Small intestine (tissue), 7 donors: ENCODE measurements around the gene TSPAN11. TPM values are rescaled to one million over a fixed set of nuclear protein-coding genes. Genes with fewer than 3 reads are reported as not detected.

Experiments
- DNase-seq, 2 donors: peaks; one replicate each; pipeline versions ENCODE4 v3.0.0 to v3.0.0-alpha.2; 2013
- FAIRE-seq: peaks from 2 replicates; lab custom pipeline; 2012; peaks lifted over from hg19 to GRCh38; lab: Jason Lieb, UNC
- H3K27ac ChIP-seq, 3 donors: one replicate each; pipeline ENCODE4 v1.5.1; 2013; ENCODE audit warnings: low read length in 2 of 3, mild to moderate bottlenecking in 2 of 3, control low read depth in 1 of 3, inconsistent platforms in 1 of 3, low read depth in 1 of 3, moderate library complexity in 1 of 3
- H3K27me3 ChIP-seq, 3 donors: one replicate each; pipeline ENCODE4 v1.6.1; 2013; ENCODE audit warnings: low read length in 3 of 3, inconsistent platforms in 1 of 3; ENCODE audit not compliant: control insufficient read depth in 3 of 3, insufficient read depth in 3 of 3
- H3K36me3 ChIP-seq, 3 donors: one replicate each; pipeline ENCODE4 v1.6.1; 2013; ENCODE audit warnings: low read length in 3 of 3, inconsistent platforms in 1 of 3, low read depth in 1 of 3, mild to moderate bottlenecking in 1 of 3, moderate library complexity in 1 of 3; ENCODE audit not compliant: control insufficient read depth in 3 of 3, insufficient read depth in 2 of 3
- H3K4me1 ChIP-seq, 3 donors: one replicate each; pipeline ENCODE4 v1.6.1; 2013; ENCODE audit warnings: low read length in 2 of 3, inconsistent platforms in 1 of 3, low read depth in 1 of 3, mild to moderate bottlenecking in 1 of 3, moderate library complexity in 1 of 3; ENCODE audit not compliant: control insufficient read depth in 3 of 3, insufficient read depth in 2 of 3
- H3K4me3 ChIP-seq, 3 donors: one replicate each; pipeline ENCODE4 v1.5.1; 2013; ENCODE audit warnings: low read length in 3 of 3, control low read depth in 1 of 3, inconsistent platforms in 1 of 3, low read depth in 1 of 3, mild to moderate bottlenecking in 1 of 3, moderate library complexity in 1 of 3
- H3K9me3 ChIP-seq, 2 donors: one replicate each; pipeline ENCODE4 v1.6.1; 2013; ENCODE audit warnings: low read depth in 1 of 2, low read length in 1 of 2; ENCODE audit not compliant: control insufficient read depth in 2 of 2, insufficient read depth in 1 of 2
- WGBS, 3 donors: extraction: QIAGEN DNeasy Blood & Tissue Kit; methylation state at CpG; one replicate each; pipeline ENCODE4 v1.1.7; 2013; 5-methylcytosine and 5-hydroxymethylcytosine counted together
- polyA plus RNA-seq, 4 donors: library from polyadenylated mRNA; stranded (reverse) in 3 of 4; unstranded in 1 of 4; fragments of 200-250 nt in 3 of 4; fragments of 120-200 nt in 1 of 4; gene quantifications; one replicate each; pipeline versions ENCODE4 v1.2.1 to v1.2.3, GENCODE V29; 2013
- donor health status: healthy with polysubstance abuse.
- donor health status: control.
- donor health status: control.
- donor health status: Bipolar disorder and iron deficiency.
- donor health status: healthy.

Gene TSPAN11
- polyA plus RNA-seq, 4 donors, result 0.54 to 3.9 (median 3.9) TPM; not detected in 1

GRCh38 chr12:30980955-30981662 is 54.6 kb downstream of the TSPAN11 start:
- H3K27ac ChIP-seq, result no peak overlapping the region
- no peaks in the 10 kb centered on the region for H3K27me3 ChIP-seq
- H3K9me3 ChIP-seq, result no peaks in the 10 kb centered on the region
- DNase-seq, result no peak
- 66 to 75% (median 67%) methylated on average over 17 to 18 of the region's 18 CpGs for WGBS, 3 donors
- H3K4me3 ChIP-seq, result no peak overlapping the region
- no peaks in the 10 kb centered on the region for H3K4me1 ChIP-seq
- no peak for FAIRE-seq
- H3K36me3 ChIP-seq, result no peaks in the 10 kb centered on the region

- no peaks in the 10 kb centered on the region for H3K4me1 ChIP-seq
- WGBS, 3 donors, result 90 to 95% (median 91%) methylated on average over 12 of the region's 12 CpGs
- H3K27ac ChIP-seq, result no peak overlapping the region
- no peak overlapping the region for H3K4me3 ChIP-seq
- FAIRE-seq (no peak), DNase-seq (no peak)
- no peaks in the 10 kb centered on the region for H3K27me3 ChIP-seq
- H3K9me3 ChIP-seq, result no peaks in the 10 kb centered on the region
- no peaks in the 10 kb centered on the region for H3K36me3 ChIP-seq
These were observed 55.9 kb downstream of the TSPAN11 start for GRCh38 chr12:30982413-30982812.

- whole genome bisulfite sequencing, 3 donors, result 25 to 45% (median 37%) methylated on average over 7 of the region's 7 CpGs
- FAIRE-seq (no peak), DNase-seq (peak; percentile 46)
- H3K36me3 ChIP-seq, result no peaks in the 10 kb centered on the region
- H3K9me3 ChIP-seq, result no peaks in the 10 kb centered on the region
- no peaks in the 10 kb centered on the region for H3K27me3 ChIP-seq
- no peak overlapping the region for H3K4me3 ChIP-seq
- H3K4me1 ChIP-seq, result no peaks in the 10 kb centered on the region
- H3K27ac ChIP-seq, result no peak overlapping the region
These were observed 59.4 kb downstream of the TSPAN11 start for GRCh38 chr12:30985814-30986452.

GRCh38 chr12:30988086-30988485 is 61.5 kb downstream of the TSPAN11 start:
- Histone ChIP-seq H3K27me3 (no peaks in the 10 kb centered on the region), H3K36me3 (no peaks in the 10 kb centered on the region), H3K27ac (no peak overlapping the region), H3K4me3 (no peak overlapping the region), H3K9me3 (no peaks in the 10 kb centered on the region), H3K4me1 (no peaks in the 10 kb centered on the region)
- DNase-seq, result no peak
- WGBS, 3 donors, result 55 to 80% (median 57%) methylated on average over 7 to 9 of the region's 9 CpGs
- no peak for FAIRE-seq

- Histone ChIP-seq H3K27ac (no peak overlapping the region), H3K4me1 (no peaks in the 10 kb centered on the region), H3K9me3 (no peaks in the 10 kb centered on the region), H3K36me3 (no peaks in the 10 kb centered on the region), H3K27me3 (no peaks in the 10 kb centered on the region), H3K4me3 (no peak overlapping the region)
- WGBS, 3 donors, result 17 to 55% (median 42%) methylated on average over 9 of the region's 9 CpGs
- DNase-seq, result peak in 1 of 2 donors; percentile 20
- no peak for FAIRE-seq
These were observed 62.2 kb downstream of the TSPAN11 start for GRCh38 chr12:30988646-30989286.

GRCh38 chr12:30989754-30990153 is 63.2 kb downstream of the TSPAN11 start:
- whole genome bisulfite sequencing, 3 donors, result 28 to 45% (median 43%) methylated on average over 6 of the region's 6 CpGs
- H3K36me3 ChIP-seq, result no peaks in the 10 kb centered on the region
- no peak overlapping the region for H3K4me3 ChIP-seq
- H3K27me3 ChIP-seq, result no peaks in the 10 kb centered on the region
- DNase-seq, result peak; percentile 21 to 45
- H3K4me1 ChIP-seq, result no peaks in the 10 kb centered on the region
- no peak overlapping the region for H3K27ac ChIP-seq
- no peak for FAIRE-seq
- H3K9me3 ChIP-seq, result no peaks in the 10 kb centered on the region

- 73 to 87% (median 85%) methylated on average over 10 of the region's 10 CpGs for WGBS, 3 donors
- no peaks in the 10 kb centered on the region for H3K9me3 ChIP-seq
- no peaks in the 10 kb centered on the region for H3K27me3 ChIP-seq
- no peaks in the 10 kb centered on the region for H3K4me1 ChIP-seq
- DNase-seq (no peak), FAIRE-seq (no peak)
- H3K27ac ChIP-seq, result no peak overlapping the region
- no peaks in the 10 kb centered on the region for H3K36me3 ChIP-seq
- no peak overlapping the region for H3K4me3 ChIP-seq
These were observed 63.8 kb downstream of the TSPAN11 start for GRCh38 chr12:30990316-30990715.

GRCh38 chr12:30990776-30991175 is 64.2 kb downstream of the TSPAN11 start:
- Histone ChIP-seq H3K4me1 (no peaks in the 10 kb centered on the region), H3K27ac (no peak overlapping the region), H3K9me3 (no peaks in the 10 kb centered on the region), H3K27me3 (no peaks in the 10 kb centered on the region), H3K4me3 (no peak overlapping the region), H3K36me3 (peaks cover 0 to under 1% (median 0%) of the 10 kb centered on the region in 3 donors)
- 89 to 91% (median 90%) methylated on average over 3 of the region's 3 CpGs for WGBS, 3 donors
- FAIRE-seq, result no peak
- DNase-seq, result no peak
